MG63 (cell line): ENCODE results near the gene IMMP2L. TPM values are rescaled to one million over a fixed set of nuclear protein-coding genes. Genes with fewer than 3 reads are reported as not detected.

Experiments used
- DNase-seq: peaks from one replicate; pipeline ENCODE4 v3.0.0-alpha.2; 2020
- H3K27me3 ChIP-seq: fragments of 250-450 bp; sonication (Bioruptor Pico); 2 replicates; pipeline ENCODE4 v1.5.1; 2020; ENCODE audit warnings: mild to moderate bottlenecking, moderate library complexity
- H3K36me3 ChIP-seq: fragments of 250-450 bp; sonication (Bioruptor Pico); 2 replicates; pipeline ENCODE4 v1.5.1; 2020; ENCODE audit warnings: mild to moderate bottlenecking, moderate library complexity
- H3K4me3 ChIP-seq: fragments of 250-450 bp; sonication (Bioruptor Pico); 2 replicates; pipeline ENCODE4 v1.5.1; 2020; ENCODE audit warnings: mild to moderate bottlenecking, moderate library complexity
- H3K9me3 ChIP-seq: fragments of 250-450 bp; sonication (Bioruptor Pico); 2 replicates; pipeline ENCODE4 v1.5.1; 2020; ENCODE audit warnings: mild to moderate bottlenecking, moderate library complexity
- total RNA-seq: library from RNA; depleted of rRNA; stranded (reverse); fragments of >200 nt; shearing (Covaris generic); gene quantifications from 2 replicates; pipeline ENCODE4 v1.2.3, GENCODE V29; 2014; ENCODE audit warnings: low replicate concordance

IMMP2L gene
- total RNA-seq, 1 experiment from 2014 or later: 8.8 TPM

DNA sequence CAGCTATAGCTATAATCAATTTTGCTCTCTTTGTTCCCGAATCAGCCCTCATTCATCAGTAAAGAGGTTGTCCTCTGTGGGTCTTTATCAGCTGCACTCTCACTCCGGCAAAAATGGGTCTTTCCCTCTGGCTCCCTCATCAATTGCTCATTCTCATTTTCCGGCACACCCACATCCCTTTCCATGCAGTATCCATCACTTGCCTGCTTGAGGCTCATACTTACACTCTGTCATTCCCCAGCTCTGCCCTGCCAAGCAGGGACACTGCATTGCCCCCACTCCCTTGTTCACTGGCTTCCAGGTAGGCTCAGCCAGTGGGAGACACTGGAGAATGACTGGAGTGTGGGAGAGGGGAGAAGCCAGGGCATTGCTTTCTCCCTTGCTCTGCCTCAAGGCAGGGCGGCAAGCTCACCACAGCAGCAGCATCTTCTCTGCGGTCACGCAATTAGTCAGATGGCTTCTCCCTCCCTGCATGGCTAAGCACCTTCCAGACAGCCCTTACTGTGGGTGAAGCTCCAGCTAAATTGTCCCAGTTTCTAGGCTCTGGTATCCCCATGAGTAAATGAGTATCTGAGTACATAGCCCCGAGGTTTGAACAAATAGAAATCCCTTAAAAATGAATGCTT lies 942.1 kb downstream of the IMMP2L start:
- DNase-seq: no peak
- Histone ChIP-seq H3K27me3 (no peaks in the 10 kb centered on the region), H3K4me3 (no peak overlapping the region), H3K36me3 (no peaks in the 10 kb centered on the region), H3K9me3 (no peaks in the 10 kb centered on the region)
